H9 (cell line): ENCODE measurements around the gene PTPRF. TPM values are rescaled to one million over a fixed set of nuclear protein-coding genes. Genes with fewer than 3 reads are reported as not detected.

Experiments used
- DNase-seq: peaks from one replicate; pipeline ENCODE4 v3.0.0-alpha.2; 2017
- H2AFZ ChIP-seq: one replicate; pipeline ENCODE4 v1.6.1; 2013; ENCODE audit warnings: mild to moderate bottlenecking, low read length, control low read depth, moderate library complexity
- H2AK5ac ChIP-seq: 2 replicates; pipeline ENCODE4 v1.6.1; 2013; ENCODE audit warnings: low read length, control low read depth, mixed read lengths; ENCODE audit not compliant: insufficient read length
- H2BK120ac ChIP-seq: one replicate; pipeline ENCODE4 v1.6.1; 2013; ENCODE audit warnings: low read depth, mild to moderate bottlenecking, low read length, control low read depth, inconsistent platforms; ENCODE audit not compliant: poor library complexity, severe bottlenecking
- H2BK12ac ChIP-seq: 2 replicates; pipeline ENCODE4 v1.6.1; 2013; ENCODE audit warnings: low read length, control low read depth, mixed read lengths, low read depth; ENCODE audit not compliant: insufficient read length
- H2BK15ac ChIP-seq: 2 replicates; pipeline ENCODE4 v1.6.1; 2013; ENCODE audit warnings: low read depth, low read length, control low read depth
- H2BK20ac ChIP-seq: one replicate; pipeline ENCODE4 v1.6.1; 2013; ENCODE audit warnings: low read depth, mild to moderate bottlenecking, low read length, control low read depth, inconsistent platforms; ENCODE audit not compliant: poor library complexity, severe bottlenecking
- H2BK5ac ChIP-seq: 2 replicates; pipeline ENCODE4 v1.6.1; 2013; ENCODE audit warnings: low read length, control low read depth, mixed read lengths; ENCODE audit not compliant: insufficient read length
- H3K14ac ChIP-seq: 2 replicates; pipeline ENCODE4 v1.6.1; 2013; ENCODE audit warnings: low read length, control low read depth; ENCODE audit not compliant: insufficient read depth
- H3K18ac ChIP-seq: 2 replicates; pipeline ENCODE4 v1.6.1; 2013; ENCODE audit warnings: low read depth, mild to moderate bottlenecking, mixed read lengths, low read length, control low read depth; ENCODE audit not compliant: insufficient read length
- H3K23ac ChIP-seq: 2 replicates; pipeline ENCODE4 v1.6.1; 2013; ENCODE audit warnings: low read length, control low read depth, mixed read lengths, low read depth; ENCODE audit not compliant: insufficient read length
- H3K23me2 ChIP-seq: 2 replicates; pipeline ENCODE4 v1.6.1; 2013; ENCODE audit warnings: low read depth, mild to moderate bottlenecking, mixed read lengths, low read length, control low read depth; ENCODE audit not compliant: insufficient read length, poor library complexity, severe bottlenecking
- H3K27ac ChIP-seq: 2 replicates; pipeline ENCODE4 v1.5.1; 2013; ENCODE audit warnings: low read length, control low read depth, mixed read lengths, low read depth; ENCODE audit not compliant: insufficient read length
- H3K27me3 ChIP-seq: 2 replicates; pipeline ENCODE4 v1.6.1; 2013; ENCODE audit warnings: low read length, control low read depth, inconsistent platforms; ENCODE audit not compliant: insufficient read depth
- H3K4ac ChIP-seq: 2 replicates; pipeline ENCODE4 v1.6.1; 2013; ENCODE audit warnings: low read depth, mild to moderate bottlenecking, control low read depth, inconsistent platforms, low read length, moderate library complexity
- H3K4me1 ChIP-seq: 2 replicates; pipeline ENCODE4 v1.6.1; 2013; ENCODE audit warnings: low read length, control low read depth, inconsistent platforms; ENCODE audit not compliant: insufficient read depth
- H3K4me2 ChIP-seq: 2 replicates; pipeline ENCODE4 v1.6.1; 2013; ENCODE audit warnings: low read length, control low read depth, mixed read lengths; ENCODE audit not compliant: insufficient read length, insufficient read depth
- H3K56ac ChIP-seq: 2 replicates; pipeline ENCODE4 v1.6.1; 2013; ENCODE audit warnings: low read depth, mild to moderate bottlenecking, mixed read lengths, low read length, control low read depth; ENCODE audit not compliant: insufficient read length
- H3K79me1 ChIP-seq: 2 replicates; pipeline ENCODE4 v1.6.1; 2013; ENCODE audit warnings: low read depth, mild to moderate bottlenecking, moderate library complexity, low read length, control low read depth, inconsistent platforms; ENCODE audit not compliant: insufficient read depth, poor library complexity, severe bottlenecking
- H3K79me2 ChIP-seq: 2 replicates; pipeline ENCODE4 v1.6.1; 2013; ENCODE audit warnings: low read length, control low read depth, inconsistent platforms; ENCODE audit not compliant: insufficient read depth
- H3K9ac ChIP-seq: 2 replicates; pipeline ENCODE4 v1.6.1; 2013; ENCODE audit warnings: low read length, control low read depth, mixed read lengths; ENCODE audit not compliant: insufficient read length; ENCODE audit errors: extremely low read depth
- H3K9me3 ChIP-seq: one replicate; pipeline ENCODE4 v1.6.1; 2013; ENCODE audit warnings: low read depth, low read length, inconsistent platforms; ENCODE audit not compliant: control insufficient read depth
- H3T11ph ChIP-seq: one replicate; pipeline ENCODE4 v1.6.1; 2013; ENCODE audit warnings: mild to moderate bottlenecking, low read length, control low read depth, inconsistent platforms
- H4K20me1 ChIP-seq: one replicate; pipeline ENCODE4 v1.6.1; 2013; ENCODE audit not compliant: control insufficient read depth, insufficient read length, insufficient read depth
- H4K5ac ChIP-seq: 2 replicates; pipeline ENCODE4 v1.6.1; 2013; ENCODE audit warnings: low read depth, mild to moderate bottlenecking, mixed read lengths, low read length, control low read depth; ENCODE audit not compliant: insufficient read length
- H4K8ac ChIP-seq: replicated peaks from 2 replicates; pipeline ENCODE4 v1.6.1; 2013; ENCODE audit warnings: low read length, control low read depth, mixed read lengths, low read depth; ENCODE audit not compliant: insufficient read length
- H4K91ac ChIP-seq: 2 replicates; pipeline ENCODE4 v1.6.1; 2013; ENCODE audit warnings: low read depth, mild to moderate bottlenecking, moderate library complexity, mixed read lengths, low read length, control low read depth; ENCODE audit not compliant: insufficient read length
- H3K27ac Mint-ChIP-seq, 3 experiments: 2 replicates in 2 of 3; 3 replicates in 1 of 3; pipeline ENCODE4 v1.8.0; 2020 to 2021; ENCODE audit warnings: mixed read lengths in 3 of 3, mild to moderate bottlenecking in 1 of 3, moderate library complexity in 1 of 3
- H3K27me3 Mint-ChIP-seq: 2 replicates; pipeline ENCODE4 v1.8.0; 2021; ENCODE audit warnings: low read depth, mild to moderate bottlenecking, moderate library complexity, mixed read lengths
- H3K36me3 Mint-ChIP-seq, 3 experiments: 2 replicates in 2 of 3; 3 replicates in 1 of 3; pipeline ENCODE4 v1.8.0; 2020 to 2021; ENCODE audit warnings: low read depth in 3 of 3, mixed read lengths in 3 of 3; ENCODE audit not compliant: insufficient read depth in 1 of 3
- H3K4me1 Mint-ChIP-seq, 2 experiments: 2 replicates each; pipeline ENCODE4 v1.8.0; 2020; ENCODE audit warnings: mixed read lengths in 2 of 2
- H3K4me3 Mint-ChIP-seq, 2 experiments: 2 replicates in 1 of 2; 3 replicates in 1 of 2; pipeline ENCODE4 v1.8.0; 2020 to 2021; ENCODE audit warnings: mild to moderate bottlenecking in 2 of 2, mixed read lengths in 2 of 2, moderate library complexity in 1 of 2
- H3K9me3 Mint-ChIP-seq, 2 experiments: 2 replicates in 1 of 2; 3 replicates in 1 of 2; pipeline ENCODE4 v1.8.0; 2020; ENCODE audit warnings: mild to moderate bottlenecking in 2 of 2, mixed read lengths in 2 of 2, moderate library complexity in 1 of 2
- WGBS: extraction: QIAGEN DNeasy Blood & Tissue Kit; methylation state at CpG from one replicate; pipeline ENCODE4 v1.1.7; 2013; ENCODE audit warnings: missing lambda C conversion rate, low lambda C conversion rate, mixed read lengths; ENCODE audit not compliant: insufficient read length; ENCODE audit errors: extremely low coverage; 5-methylcytosine and 5-hydroxymethylcytosine counted together
- total RNA-seq: library from RNA; stranded (reverse); gene quantifications from 2 replicates; pipeline ENCODE4 v1.2.1, GENCODE V29; 2021
- TF ChIP-seq, protein P1 (sequence below): fragments of 200-600 bp; sonication (generic); conservative IDR thresholded peaks from 3 replicates; pipeline ENCODE4 v1.8.0; 2021; ENCODE audit warnings: antibody characterized with exemption, mild to moderate bottlenecking

PTPRF gene
- total RNA-seq, 1 experiment from 2014 or later: 193 TPM

DNA sequence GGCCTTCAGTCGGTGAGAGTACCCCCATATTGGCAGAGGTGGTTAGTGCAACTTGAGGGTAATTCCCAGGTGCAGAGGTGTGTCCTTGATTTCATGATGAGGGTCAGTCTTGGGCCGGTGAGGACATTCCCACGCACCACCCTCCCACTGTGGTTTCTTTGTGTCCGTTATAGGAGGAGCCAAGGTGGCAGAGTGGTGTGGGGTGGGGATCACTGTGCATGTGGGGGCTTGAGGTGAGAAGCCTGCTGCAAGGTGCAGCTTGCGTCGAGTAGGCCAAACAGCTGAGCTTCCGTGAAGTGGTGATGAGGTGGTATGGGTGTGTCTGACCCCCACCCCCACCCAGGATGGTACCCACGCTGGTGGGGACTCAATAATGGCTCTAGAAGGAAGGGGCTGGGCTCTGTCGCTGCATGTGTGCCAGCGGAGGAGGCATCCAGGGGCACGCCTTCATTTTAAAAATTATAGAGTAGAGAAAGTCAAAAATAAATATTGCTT lies 6.2 kb downstream of the PTPRF start:
- H2AK5ac ChIP-seq: no peak overlapping the region
- no peak overlapping the region for H2AFZ ChIP-seq
- no peak for DNase-seq
- peaks cover 6% of the 10 kb centered on the region; the same call in 1 of the 2 replicates for H3K4me1 ChIP-seq
- H3K23ac ChIP-seq: no peak overlapping the region
- H3K56ac ChIP-seq: no peak overlapping the region
- no peak overlapping the region for H3K27ac ChIP-seq
- no peak overlapping the region for H3K9ac ChIP-seq
- no peak overlapping the region for H2BK5ac ChIP-seq
- no peak overlapping the region for H4K5ac ChIP-seq
- H3K27me3 Mint-ChIP-seq: peaks cover 9% of the 10 kb centered on the region
- no peak overlapping the region for H3K4me3 Mint-ChIP-seq
- no peak overlapping the region for H4K8ac ChIP-seq
- H3K4ac ChIP-seq: no peak overlapping the region
- H2BK120ac ChIP-seq: no peak overlapping the region
- no peaks in the 10 kb centered on the region for H3K27me3 ChIP-seq
- no peak overlapping the region for H3T11ph ChIP-seq
- no peak overlapping the region for H2BK15ac ChIP-seq
- H3K9me3 ChIP-seq: no peaks in the 10 kb centered on the region
- H3K9me3 Mint-ChIP-seq: no peaks in the 10 kb centered on the region; a peak in 1 of 5 replicates
- H3K14ac ChIP-seq: no peak overlapping the region
- no peak overlapping the region for H2BK12ac ChIP-seq
- WGBS: no CpG with 5 or more reads among the region's 11 CpGs
- no peak overlapping the region for H3K18ac ChIP-seq
- H2BK20ac ChIP-seq: no peak overlapping the region
- no peaks in the 10 kb centered on the region for H4K20me1 ChIP-seq
- peak overlapping the region in 1 of 3 experiments; percentile 92; a peak in 2 of 7 replicates for H3K27ac Mint-ChIP-seq
- H3K79me1 ChIP-seq: peaks cover 9% of the 10 kb centered on the region
- H3K36me3 Mint-ChIP-seq: peaks cover 12 to 39% (median 30%) of the 10 kb centered on the region in 3 experiments; a peak in 6 of 7 replicates
- H3K4me2 ChIP-seq: no peak overlapping the region
- TF ChIP-seq, protein P1, sequence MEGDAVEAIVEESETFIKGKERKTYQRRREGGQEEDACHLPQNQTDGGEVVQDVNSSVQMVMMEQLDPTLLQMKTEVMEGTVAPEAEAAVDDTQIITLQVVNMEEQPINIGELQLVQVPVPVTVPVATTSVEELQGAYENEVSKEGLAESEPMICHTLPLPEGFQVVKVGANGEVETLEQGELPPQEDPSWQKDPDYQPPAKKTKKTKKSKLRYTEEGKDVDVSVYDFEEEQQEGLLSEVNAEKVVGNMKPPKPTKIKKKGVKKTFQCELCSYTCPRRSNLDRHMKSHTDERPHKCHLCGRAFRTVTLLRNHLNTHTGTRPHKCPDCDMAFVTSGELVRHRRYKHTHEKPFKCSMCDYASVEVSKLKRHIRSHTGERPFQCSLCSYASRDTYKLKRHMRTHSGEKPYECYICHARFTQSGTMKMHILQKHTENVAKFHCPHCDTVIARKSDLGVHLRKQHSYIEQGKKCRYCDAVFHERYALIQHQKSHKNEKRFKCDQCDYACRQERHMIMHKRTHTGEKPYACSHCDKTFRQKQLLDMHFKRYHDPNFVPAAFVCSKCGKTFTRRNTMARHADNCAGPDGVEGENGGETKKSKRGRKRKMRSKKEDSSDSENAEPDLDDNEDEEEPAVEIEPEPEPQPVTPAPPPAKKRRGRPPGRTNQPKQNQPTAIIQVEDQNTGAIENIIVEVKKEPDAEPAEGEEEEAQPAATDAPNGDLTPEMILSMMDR: no peak
- no peak overlapping the region for H4K91ac ChIP-seq
- H3K23me2 ChIP-seq: peaks cover 8% of the 10 kb centered on the region
- peaks cover 57 to 59% of the 10 kb centered on the region in 2 experiments for H3K4me1 Mint-ChIP-seq
- peaks cover 21% of the 10 kb centered on the region; the same call in 1 of the 2 replicates for H3K79me2 ChIP-seq
